ENCODE results near the gene ESAM.
A peak's percentile ranks its signal among the peaks of the same experiment; 100 is the strongest.

ESAM gene, protein sequence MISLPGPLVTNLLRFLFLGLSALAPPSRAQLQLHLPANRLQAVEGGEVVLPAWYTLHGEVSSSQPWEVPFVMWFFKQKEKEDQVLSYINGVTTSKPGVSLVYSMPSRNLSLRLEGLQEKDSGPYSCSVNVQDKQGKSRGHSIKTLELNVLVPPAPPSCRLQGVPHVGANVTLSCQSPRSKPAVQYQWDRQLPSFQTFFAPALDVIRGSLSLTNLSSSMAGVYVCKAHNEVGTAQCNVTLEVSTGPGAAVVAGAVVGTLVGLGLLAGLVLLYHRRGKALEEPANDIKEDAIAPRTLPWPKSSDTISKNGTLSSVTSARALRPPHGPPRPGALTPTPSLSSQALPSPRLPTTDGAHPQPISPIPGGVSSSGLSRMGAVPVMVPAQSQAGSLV

DNA sequence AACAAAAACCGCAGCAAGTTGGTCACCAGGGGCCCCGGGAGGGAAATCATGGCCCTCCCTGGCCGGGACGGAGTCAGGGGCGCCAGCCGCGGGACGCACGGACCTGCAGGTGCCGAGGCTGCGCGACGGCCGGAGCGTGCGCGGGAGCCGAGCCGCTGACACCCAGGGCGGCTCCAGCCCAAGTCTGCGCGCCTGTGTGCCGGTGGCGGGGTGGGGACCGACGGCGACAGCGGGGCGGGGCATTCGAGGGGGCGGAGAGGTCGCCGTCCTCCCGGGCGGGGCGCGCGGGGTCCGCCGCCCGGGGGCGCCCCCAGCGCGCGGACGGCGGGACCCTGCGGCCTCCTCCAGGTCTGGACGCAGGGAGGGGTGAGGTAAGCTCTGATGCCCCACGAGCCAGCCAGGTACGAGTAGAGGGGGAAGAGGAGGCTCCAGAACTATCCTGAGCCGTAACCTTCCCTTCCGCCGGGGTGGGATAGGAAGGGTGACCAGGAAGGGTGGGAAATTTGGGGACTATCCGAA is at the start of gene ESAM:
ESAM (minus strand) TSS at position 186 of the 519 bp plus-strand sequence; CDS start at position 50, 136 bp downstream.
- peak; percentile 73 for DNase-seq (ENCODE audit: low spot score)

DNA sequence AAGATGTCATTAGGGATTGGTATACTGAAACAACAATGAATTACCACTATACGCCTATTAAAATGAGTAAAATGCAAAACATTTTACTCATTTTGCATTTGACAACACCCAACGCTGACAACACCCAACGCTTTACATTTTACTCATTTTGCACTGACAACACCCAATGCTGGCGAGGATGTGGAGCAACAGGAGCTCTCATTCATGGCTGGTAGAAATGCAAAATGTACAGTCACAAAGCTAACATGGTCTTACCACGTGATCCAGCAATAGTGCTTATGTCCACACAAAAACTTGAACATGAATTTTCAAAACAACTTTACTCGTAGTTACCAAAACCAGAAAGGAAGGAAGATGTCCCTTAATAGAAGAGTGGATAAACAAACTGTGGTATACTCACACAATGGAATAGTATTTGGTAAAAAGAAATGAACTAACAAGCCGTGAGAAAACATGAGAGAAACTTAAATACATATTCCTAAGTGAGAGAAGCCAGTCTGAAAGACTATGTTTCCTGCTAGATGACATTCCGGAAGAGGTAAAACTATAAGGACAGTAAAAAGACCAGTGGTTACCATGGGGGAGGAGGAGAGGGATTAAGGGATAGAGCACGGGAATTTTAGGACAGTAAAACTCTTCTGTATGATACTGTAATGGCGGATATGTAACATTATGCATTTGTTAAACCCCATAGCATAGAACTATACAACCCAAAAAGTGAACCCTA is 49.5 kb upstream of the ESAM start:
- no peak for DNase-seq (ENCODE audit: low spot score)

DNA sequence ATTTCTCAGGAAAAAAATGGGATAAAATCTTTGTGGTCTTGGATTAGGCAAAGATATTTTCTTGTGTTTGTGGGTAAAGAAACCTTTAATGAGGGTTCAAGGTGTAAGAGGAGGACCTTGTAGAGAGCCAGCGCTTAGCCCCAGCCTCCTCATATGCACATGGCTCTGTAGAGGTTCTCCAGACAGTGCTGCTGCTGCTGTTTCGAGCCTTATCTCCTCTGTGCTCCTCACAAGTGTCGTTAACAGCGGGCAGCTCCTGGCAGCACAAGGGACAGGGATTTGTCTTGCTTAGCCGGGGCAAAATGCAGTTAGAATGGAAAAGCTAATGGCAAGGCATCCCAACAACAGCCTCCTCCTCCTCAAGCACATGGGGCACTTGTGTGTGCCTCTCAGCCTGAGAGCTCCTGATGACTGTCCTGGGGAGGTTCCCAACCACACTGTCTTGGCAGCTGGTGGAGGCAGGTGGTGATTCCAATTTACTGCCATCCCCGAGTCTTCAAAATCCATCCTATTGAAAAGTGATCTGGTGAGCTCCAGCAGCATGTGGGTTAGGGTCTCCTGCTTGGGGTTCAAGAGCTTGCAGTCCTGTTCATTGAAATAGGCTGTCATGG is 45.7 kb upstream of the ESAM start:
- DNase-seq (ENCODE audit: low spot score), result no peak

DNA sequence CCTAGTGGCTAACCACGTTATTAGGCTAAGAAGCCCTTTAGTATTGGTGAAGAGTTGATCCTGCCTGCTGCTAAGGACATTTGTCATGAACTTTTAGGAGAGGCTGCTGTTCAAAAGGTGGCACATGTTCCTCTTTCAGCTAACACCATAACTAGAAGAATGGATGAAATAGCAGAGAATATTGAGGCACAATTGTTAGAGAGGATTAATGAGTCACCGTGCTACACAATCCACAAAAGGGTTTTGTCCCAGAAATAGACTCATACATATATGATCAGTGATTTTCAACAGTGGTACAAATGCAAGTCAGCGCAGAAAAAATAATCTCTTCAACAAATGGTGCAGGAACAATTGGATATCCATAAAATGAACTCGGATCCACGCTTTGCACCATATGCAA is 45.1 kb upstream of the ESAM start:
- no peak for DNase-seq (ENCODE audit: low spot score)

DNA sequence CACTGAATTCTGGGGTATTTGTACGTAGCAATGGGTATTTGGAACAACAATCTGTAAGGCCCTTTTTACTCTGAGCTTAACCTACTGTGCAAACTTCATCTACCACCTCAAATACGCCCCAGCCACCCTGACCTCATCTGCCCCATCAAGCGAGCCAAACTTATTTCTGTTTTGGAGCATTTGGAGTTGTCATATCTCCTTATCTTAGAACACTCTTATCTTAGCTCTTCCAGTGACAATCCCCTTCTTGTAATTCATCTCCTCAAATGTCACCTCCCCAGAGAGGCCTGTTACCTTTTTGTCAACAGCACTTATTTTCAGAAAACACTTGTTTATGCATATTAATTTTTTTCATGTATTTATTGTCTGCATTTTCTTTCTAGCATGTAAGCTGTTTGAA is 42.8 kb upstream of the ESAM start:
- no peak for DNase-seq (ENCODE audit: low spot score)

DNA sequence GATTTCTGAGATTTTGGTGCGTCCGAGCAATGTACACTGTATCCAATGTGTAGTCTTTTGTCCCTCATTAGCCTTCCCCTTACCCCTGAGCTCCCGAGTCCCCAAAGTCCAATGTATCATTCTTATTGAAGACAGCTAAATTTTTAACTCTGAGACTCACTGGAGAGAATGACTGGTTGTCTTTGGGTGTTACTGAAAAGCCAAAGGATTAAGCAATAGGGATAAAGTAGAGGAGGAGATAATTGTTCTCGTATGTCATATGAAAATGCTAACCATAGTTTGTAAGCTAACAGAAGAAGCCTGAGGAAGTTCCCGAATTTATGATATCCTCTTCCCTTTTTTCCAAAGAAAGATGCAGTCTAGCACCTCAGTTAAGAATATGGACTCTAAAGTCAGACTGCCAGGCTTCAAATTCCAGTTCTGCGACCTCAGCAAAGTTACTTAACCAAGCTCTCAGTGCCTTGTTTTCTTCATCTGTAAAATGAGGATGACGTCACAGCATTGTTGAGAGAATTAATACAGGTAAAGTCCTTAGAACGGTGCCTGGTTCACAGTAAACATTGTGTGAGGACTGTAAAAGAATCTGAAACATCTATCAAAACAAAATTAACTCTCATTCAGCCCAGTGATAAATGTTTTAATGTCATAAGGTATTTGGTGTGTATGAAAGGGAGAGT is 39.7 kb upstream of the ESAM start:
- no peak for DNase-seq (ENCODE audit: low spot score)

DNA sequence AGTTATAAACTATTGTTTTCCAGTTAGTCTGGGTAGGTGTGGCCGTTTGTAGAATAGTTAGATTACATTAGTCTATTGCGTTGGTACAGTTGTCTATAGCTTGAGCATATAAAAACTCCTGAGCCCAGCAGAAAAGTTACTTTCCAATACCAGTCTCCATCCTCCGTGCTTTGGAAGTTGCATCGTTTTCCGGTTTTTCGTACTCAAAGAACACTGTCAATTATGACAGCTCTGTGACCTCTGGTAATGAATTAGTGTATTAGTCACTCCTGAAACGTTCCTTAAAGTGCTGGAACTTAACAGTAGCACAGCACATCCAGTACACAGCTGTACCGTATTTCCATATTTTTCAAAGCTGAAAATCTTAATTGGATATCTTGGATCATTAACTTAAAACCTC is 38.9 kb upstream of the ESAM start:
- DNase-seq (ENCODE audit: low spot score), result no peak

DNA sequence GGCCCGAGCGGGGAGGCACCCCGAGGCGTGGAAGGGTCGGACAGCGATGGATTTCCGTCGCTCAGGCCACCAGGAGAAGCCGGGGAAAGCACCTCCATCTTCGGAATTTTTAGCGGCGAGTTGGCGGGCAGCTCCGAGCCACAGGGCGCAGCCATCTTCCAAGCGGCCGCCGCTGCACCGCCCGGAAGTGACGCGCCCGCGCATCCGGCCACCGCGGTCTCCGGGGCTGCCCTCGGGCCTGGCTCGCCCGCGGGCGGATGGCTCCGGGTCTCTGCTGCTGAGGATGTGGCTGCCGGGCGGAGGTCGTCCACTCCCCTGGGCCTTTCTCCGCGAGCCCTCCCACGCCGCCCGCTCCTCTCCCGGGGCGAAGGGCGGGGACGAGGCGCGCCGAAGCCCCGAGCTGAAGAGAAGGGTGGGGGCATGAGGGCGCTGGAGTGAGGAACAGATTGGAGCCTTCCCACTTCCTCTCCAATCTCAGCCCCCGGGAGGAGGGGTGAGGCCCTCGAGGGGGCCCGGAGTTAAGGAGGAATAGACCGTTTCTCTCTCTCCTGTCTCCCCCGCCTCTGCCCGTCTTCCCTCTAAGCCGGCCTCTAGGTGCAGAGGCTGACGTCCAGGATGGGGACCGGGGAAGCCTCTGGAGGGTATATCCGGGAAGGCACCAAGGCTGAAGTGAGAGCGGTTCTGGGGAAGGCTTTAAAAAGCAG is 38.3 kb upstream of the ESAM start, which contains the start of gene MSANTD2:
MSANTD2 (minus strand) TSS at position 181 of the 704 bp plus-strand sequence; CDS start at position 155, 26 bp downstream.
- peak; percentile 70 for DNase-seq (ENCODE audit: low spot score)

DNA sequence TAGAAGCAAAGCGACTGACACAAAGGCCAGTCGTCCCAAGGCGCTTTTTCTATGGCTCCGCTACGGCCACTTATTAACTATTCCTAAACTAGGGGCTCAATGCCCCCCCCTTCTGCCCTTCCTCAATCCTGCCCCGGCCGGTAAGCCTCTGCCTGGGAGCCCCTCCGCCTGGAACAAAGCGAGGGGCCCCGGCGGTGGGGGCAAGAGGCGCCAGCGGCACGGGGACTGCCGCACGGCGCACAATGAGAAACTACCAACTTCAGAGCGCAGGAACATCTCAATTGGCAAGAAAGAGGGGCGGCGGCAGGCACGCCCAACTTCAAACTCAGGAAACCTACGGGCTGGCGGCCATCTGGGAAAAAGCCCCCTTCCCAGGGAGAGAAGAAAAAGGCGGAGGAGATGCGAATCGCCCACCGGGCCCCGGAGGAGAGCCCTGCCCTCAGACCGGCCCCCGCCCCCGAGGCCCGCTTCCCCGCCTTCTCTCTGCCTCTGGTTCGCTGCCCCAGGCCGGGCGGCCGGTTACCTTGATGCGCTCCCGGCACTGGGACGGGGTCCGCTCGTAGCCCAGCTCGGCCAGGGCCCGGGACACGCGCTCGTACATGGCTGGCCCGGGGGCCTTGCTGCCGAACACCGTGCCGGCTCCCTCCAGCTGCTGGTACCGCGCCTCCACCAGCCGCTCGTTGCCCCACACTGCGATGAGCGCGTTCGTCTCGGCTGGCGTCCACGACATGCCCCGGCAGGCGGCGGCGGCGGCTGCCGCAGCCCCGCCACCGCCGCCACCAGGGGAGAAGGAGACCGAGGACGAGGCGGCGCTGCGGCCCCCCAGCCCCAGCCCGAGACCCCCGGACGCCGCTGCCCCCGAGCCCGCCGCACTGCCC is 37.5 kb upstream of the ESAM start:
- peak; percentile 53 for DNase-seq (ENCODE audit: low spot score)

DNA sequence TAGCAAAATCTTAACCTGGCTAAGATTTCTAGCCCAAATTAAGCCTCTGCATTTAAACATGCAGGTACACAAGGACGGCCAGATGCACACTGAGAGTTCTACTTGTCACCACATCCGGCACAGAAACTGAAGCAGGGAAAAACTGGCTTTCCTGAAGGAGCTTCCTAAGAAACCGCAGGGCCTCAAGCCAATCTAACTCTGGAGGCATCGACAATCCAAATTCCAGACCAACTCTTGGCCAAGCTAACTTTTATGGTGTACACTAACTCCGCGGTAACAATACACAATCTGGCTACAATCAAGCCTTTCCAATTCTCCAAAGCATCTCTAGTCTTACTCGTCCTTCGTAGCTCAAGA is 36.9 kb upstream of the ESAM start:
- DNase-seq (ENCODE audit: low spot score), result peak; percentile 13

DNA sequence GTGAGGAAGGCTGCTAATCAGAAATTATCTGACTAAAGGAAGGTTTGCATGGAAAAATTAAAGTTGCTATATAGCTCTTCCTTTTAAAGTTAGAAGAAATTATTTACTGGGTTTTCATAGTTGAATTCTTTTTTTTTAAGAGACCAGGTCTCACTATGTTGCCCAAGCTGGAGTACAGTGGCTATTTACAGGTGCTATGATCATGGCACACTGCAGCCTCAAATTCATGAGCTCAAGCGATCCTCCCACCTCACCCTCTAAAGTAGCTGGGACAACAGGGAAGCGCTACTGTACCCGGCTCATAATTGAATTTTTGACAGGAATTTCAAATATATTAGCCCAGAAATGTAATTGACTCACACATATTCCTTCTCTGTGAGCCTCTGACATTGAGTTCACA is 34.2 kb upstream of the ESAM start:
- DNase-seq (ENCODE audit: low spot score), result no peak

DNA sequence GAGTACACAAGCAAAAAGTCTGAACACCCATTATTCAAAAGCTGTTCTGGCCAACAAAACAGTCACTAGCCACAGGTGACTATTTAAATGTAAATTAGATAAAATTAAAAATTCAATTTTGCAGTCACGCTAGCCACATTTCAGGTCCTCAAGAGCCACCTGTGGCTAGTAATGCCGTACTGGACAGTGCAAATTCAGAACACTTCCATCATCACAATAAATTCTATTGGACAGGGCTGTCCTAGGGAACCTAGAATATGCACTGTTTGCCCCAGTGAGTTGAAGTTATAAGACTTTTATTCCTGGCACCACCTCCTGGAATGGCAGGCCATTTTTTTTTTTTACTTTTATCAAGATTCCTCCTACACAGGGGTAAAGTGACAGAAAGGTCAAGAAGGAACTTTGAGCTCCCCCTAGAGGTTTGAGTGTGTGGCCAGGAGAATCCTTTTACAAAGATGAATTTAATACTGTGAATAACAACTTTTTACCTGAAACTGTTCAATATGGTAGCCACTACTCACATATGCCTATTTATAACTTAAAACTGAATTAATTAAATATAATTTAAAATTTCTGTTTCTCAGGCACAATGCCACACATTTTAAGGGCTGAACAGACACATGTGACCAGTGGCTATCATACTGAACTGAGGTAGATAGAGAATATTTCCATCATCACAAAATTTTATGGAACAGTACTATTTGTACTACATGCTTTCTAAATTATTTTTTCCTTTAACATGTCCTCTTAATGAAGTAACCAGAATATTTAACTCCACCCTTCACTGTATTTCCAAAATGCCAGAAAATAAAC is 31.6 kb upstream of the ESAM start:
- DNase-seq (ENCODE audit: low spot score), result peak; percentile 76

DNA sequence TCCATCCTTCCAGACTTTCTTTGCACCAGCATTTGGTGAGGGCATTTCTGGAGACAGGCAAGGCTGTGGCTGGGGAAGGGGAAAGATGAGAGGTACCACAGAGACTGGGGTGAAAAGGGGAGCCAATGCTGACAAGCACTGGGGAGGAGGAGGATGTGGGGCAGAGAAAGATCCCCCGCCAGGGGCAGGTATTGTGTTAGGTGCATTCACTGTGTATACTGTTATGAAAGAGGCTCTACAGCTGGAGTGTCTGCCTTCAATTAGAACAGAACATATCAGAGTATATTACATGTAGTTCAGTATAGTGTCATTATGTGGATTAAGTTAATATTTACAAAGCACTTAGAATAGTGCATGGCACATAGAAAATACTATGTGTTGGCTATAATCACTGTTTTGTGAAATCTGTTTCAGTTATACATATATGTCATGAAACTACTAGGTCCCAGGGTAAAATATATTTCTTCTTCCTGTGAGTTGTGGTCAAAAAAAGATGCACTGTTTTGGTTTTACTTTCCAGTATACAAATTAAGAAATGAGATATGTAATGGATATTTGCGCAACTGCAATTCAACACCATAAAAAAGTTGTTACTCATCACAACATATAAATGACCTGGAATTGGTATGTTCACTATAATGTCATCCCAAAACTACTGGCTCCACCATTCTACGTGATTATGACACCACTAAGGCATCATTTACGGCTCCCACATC is 29.7 kb upstream of the ESAM start:
- no peak for DNase-seq (ENCODE audit: low spot score)

DNA sequence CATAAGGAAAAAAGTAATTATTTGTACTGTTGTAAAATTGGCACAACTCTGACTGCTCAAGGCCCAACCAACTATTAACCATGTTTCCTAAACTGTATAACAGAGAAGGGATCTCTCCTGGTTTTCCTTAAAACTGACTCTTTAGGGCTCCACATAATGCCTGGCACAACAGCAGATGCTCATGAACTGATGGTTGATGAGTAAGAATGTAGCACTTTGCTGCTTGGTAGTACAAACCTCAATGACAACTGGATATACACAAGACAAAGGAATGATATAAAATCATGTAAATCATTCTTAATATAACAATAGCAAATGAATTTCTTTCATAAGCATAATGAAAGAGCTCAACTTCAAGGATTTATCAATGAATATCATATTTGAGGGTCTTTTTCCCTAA is 26.4 kb upstream of the ESAM start:
- DNase-seq (ENCODE audit: low spot score), result no peak

DNA sequence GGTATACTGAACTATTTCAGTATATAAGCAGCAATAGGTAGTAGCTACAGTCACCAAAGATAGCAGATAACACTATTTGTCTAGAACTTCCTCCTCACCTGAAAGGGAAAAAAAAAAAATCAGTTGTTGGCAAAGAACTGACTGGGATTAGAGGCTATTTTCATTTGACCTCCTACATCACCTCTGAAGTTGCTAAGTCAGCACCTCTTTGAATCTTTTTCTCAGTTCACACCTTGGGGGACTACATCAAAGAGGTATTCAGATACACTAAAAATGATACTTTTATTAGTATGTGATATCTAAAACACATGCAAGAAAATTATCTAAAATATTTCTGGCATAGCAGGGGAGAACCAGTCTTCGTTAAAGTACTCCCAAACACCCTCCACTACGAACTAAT is 22.0 kb upstream of the ESAM start:
- no peak for DNase-seq (ENCODE audit: low spot score)

DNA sequence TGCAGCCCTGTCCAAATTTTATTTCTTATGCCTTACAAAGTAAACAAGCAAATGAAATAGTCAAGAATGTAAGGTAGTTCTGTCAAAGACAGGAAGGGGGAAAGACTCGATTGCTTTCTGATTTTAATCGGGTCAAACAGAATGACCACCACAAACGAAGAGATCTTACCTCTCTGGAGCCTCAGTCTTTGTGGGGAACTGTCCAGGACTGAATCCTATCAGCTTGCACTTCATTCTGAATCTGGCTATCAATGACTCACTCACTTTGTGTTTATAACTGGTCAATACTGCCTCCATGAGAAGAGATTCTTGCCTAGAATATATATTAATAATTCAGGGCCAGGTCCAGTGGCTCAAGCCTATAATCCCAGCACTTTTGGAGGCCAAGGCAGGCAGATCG is 20.9 kb upstream of the ESAM start:
- no peak for DNase-seq (ENCODE audit: low spot score)

DNA sequence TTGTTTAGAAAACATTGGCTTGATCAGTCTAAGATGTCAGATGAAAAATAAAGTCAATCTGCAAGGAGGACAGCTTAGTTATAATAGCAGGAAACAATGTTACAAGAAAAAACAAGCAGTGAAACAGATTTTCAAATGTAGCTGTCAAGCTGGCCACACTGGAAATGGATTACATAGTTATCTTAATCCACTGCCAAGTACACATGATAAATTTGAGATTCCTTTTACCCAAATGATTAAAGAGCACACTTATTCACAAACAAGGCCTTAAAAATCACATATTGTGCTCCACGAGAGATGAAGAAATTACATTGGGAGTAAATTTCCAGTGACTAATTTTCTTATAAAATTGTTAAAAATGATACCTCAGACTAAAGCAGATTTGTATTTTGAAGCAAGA is 17.5 kb upstream of the ESAM start:
- no peak for DNase-seq (ENCODE audit: low spot score)

DNA sequence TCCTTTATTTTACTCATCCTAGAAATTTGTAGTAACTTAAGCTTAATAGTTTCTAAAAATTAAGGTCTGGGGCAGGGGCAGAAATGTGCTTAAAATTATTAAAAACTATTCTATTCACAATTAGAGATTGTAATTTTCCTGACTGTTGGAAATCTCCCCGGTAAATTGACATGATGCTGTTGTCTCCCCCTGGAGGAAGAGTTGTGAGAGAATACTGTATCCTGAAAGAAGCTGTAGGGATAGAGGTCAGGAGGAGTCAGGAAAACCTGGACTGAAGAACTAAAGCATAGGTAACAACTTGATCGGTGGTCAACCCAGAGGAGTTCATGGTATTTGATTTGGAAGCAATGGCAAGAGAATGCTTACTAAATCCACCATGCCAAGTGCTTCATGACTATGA is 16.2 kb upstream of the ESAM start:
- DNase-seq (ENCODE audit: low spot score), result no peak

Measured in NAMALWA (cell line).